Measurements from ENCODE around the gene TPX2. TPM values are rescaled to one million over a fixed set of nuclear protein-coding genes. Genes with fewer than 3 reads are reported as not detected.

The TPX2 gene
- total RNA-seq, 1 donor from 2014 or later, result 126 TPM

DNA sequence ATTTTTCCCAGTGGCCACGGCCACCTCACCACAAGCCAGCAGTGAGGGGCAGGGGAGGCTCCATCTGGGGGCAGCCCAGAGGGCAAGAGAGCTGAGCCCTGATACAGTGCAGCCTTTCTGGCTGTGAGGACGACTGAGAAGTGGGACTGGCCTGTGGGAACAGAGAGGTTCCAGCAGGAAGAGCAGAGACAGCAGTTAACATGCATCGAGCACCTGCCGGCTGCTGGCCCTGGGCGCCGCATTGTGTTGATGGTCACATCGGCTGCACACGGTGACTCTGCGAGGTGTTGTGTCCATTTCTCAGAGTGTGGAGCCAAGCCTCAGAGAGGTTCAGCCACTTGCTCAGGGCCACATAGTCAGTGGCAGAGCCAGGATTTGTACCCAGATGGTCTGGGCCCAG lies 96.5 kb downstream of the TPX2 start:
- H3K4me3 ChIP-seq (ENCODE audit: low read depth, low read length), result no peak overlapping the region
- TF ChIP-seq, protein P1, sequence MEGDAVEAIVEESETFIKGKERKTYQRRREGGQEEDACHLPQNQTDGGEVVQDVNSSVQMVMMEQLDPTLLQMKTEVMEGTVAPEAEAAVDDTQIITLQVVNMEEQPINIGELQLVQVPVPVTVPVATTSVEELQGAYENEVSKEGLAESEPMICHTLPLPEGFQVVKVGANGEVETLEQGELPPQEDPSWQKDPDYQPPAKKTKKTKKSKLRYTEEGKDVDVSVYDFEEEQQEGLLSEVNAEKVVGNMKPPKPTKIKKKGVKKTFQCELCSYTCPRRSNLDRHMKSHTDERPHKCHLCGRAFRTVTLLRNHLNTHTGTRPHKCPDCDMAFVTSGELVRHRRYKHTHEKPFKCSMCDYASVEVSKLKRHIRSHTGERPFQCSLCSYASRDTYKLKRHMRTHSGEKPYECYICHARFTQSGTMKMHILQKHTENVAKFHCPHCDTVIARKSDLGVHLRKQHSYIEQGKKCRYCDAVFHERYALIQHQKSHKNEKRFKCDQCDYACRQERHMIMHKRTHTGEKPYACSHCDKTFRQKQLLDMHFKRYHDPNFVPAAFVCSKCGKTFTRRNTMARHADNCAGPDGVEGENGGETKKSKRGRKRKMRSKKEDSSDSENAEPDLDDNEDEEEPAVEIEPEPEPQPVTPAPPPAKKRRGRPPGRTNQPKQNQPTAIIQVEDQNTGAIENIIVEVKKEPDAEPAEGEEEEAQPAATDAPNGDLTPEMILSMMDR (conservative IDR thresholded peaks at IDR 0.05; ENCODE audit: low read depth, low read length), result no peak
- DNase-seq (ENCODE audit: low read depth), result no peak

GRCh38 chr20:31835977-31836852 lies 97.1 kb downstream of the TPX2 start:
- H3K4me3 ChIP-seq (ENCODE audit: low read depth, low read length), result no peak overlapping the region
- no peak for DNase-seq (ENCODE audit: low read depth)
- TF ChIP-seq, protein P1 (conservative IDR thresholded peaks at IDR 0.05; ENCODE audit: low read depth, low read length), result no peak

GRCh38 chr20:31836853-31837608 lies 97.9 kb downstream of the TPX2 start:
- H3K4me3 ChIP-seq (ENCODE audit: low read depth, low read length), result no peak overlapping the region
- TF ChIP-seq, protein P1 (conservative IDR thresholded peaks at IDR 0.05; ENCODE audit: low read depth, low read length), result no peak
- no peak for DNase-seq (ENCODE audit: low read depth)

- H3K4me3 ChIP-seq (ENCODE audit: low read depth, low read length), result no peak overlapping the region
- no peak for DNase-seq (ENCODE audit: low read depth)
- TF ChIP-seq, protein P1 (conservative IDR thresholded peaks at IDR 0.05; ENCODE audit: low read depth, low read length), result no peak
Observed at GRCh38 chr20:31837896-31838397, 98.9 kb downstream of the TPX2 start.

DNA sequence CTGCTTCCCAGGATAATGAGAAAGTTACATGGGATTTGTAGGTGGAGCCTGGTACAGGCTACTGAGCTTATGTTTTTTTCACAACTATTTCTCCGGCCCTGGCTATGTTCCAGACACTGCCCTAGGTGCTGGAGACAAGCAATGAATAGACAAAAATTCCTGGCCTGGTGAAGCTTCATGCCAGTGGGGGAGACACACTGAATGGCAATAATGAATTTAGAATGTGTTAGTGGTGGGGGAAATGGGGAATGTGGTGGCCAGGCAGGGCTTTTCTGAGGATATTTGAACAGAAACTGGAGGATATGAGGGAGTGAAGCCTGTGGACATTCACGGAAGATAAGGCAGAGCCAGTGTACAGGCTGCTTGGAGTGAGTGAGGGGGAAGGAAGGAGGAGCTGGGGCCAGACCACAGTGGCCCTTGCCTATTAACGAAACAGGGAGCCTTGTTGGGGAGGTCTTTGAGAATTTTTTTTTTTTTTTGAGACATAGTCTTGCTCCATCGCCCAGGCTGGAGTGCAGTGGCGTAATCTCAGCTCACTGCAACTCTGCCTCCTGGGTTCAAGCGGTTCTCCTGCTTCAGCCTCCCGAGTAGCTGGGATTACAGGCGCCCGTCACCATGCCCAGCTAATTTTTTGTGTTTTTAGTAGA lies 99.7 kb downstream of the TPX2 start:
- no peak overlapping the region for H3K4me3 ChIP-seq (ENCODE audit: low read depth, low read length)
- TF ChIP-seq, protein P1 (conservative IDR thresholded peaks at IDR 0.05; ENCODE audit: low read depth, low read length), result no peak
- DNase-seq (ENCODE audit: low read depth), result no peak

DNA sequence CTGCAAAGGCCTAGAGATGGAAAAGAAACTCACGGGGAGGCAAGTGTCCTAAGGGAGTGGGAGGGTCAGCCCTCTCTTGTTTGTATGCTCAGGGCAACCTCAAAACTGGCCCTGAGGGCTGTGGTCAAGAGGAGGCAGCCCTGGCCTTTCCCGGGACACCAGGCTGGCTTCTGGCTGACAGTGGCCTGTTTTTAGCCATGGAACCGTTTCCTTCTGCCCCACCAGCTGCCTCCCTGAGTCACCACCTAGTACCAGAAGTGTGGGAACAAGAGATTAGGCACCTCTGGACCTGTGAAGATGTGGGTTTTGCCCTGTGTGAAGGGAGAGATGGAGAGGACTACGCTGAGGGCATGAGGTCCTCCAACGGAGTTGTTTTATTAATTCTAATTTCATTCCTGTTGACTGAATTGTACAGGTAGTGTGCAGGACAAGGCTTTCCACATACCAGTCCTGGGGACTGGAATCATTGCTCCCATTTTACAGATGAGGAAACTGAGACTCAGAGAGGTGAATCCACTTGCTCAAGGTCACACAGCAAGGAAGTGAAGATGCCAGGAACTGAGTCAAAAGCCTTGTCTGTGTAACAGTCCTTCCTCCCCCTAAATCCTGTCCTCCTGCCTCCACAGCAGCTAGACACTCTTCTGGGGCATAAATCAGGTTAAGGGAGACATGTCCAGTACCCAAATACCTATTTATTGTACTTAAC lies 100.8 kb downstream of the TPX2 start:
- DNase-seq (ENCODE audit: low read depth), result no peak
- TF ChIP-seq, protein P1 (conservative IDR thresholded peaks at IDR 0.05; ENCODE audit: low read depth, low read length), result no peak
- H3K4me3 ChIP-seq (ENCODE audit: low read depth, low read length), result no peak overlapping the region
